Fibroblast of skin of right quadriceps (primary cell): Measurements from ENCODE around the gene PPCDC.

ENCODE experiments used
- DNase-seq: peaks from one replicate; pipeline ENCODE4 v3.0.0-alpha.2; 2013

The PPCDC gene

DNA sequence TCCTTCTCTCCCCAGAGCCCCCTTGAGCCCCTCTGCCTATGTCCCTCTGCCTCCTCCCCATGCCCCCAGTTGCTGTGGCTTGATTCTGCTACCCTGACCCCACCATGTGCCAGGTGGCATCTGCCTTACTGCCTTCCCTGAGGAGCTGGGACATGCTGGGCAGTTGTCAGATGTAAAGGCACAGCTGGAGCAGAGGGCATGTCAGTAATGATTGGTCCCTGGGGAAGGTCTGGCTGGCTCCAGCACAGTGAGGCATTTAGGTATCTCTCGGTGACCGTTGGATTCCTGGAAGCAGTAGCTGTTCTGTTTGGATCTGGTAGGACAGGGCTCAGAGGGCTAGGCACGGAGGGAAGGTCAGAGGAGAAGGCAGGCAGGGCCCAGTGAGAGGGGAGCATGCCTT lies 3.5 kb upstream of the PPCDC start:
- DNase-seq: no peak

DNA sequence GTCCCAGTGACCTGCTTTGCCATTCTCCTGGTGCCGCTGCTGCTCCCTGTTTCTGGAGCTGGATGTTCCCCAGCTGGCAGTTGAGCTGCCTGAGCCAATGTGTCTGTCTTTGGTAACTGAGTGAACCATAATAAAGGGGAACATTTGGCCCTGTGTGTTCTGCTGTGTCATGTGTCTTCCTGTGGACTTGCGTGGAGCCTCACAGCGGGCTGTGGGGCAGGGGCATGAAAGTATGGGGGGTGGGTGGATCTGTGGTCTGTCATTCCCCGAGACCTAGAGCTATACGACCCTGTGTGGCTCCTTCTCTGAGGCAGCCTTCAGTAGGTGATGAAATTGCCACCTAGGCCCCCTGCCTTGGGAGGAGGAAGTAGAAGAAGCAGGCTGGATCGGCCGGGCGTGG lies 2.0 kb upstream of the PPCDC start:
- DNase-seq: no peak

GRCh38 chr15:75022783-75023180 lies 608 bp upstream of the PPCDC start:
- no peak for DNase-seq

DNA sequence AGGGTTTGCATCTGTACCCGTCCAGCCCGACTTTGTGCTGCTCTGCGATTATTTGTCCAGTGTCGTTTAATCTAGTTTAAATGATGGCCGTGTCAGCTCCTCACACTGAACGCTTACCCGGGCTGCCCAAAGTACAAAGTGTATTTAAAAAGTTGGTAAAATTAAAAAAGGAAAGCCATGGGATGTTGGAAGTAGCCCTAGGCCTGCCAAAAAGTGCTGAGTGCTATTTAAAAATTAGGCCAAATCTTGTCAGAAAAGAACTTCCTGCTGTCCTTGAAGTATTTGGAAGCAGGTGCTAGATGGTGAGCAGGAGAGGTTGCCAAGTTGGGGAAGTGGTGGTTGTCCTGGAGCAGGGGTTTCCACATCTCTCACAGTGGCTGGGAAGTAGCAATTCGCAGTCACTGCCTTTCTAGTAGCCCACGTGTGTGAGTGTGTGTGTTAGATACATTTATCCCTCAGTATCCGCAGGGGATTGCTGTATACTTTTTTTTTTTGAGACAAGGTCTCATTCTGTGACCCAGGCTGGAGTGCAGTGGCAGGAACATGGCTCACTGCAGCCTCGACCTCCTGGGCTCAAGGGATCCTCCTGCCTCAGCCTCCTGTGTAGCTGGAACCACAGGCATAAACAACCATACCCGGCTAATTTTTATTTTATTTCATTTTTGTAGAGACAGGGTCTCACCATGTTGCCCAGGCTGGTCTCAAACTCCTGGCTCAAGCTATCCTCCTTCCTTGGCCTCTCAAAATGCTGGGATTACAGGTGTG lies 664 bp downstream of the PPCDC start:
- peak; percentile 14 for DNase-seq

GRCh38 chr15:75025107-75025506 lies 1.7 kb downstream of the PPCDC start:
- no peak for DNase-seq

DNA sequence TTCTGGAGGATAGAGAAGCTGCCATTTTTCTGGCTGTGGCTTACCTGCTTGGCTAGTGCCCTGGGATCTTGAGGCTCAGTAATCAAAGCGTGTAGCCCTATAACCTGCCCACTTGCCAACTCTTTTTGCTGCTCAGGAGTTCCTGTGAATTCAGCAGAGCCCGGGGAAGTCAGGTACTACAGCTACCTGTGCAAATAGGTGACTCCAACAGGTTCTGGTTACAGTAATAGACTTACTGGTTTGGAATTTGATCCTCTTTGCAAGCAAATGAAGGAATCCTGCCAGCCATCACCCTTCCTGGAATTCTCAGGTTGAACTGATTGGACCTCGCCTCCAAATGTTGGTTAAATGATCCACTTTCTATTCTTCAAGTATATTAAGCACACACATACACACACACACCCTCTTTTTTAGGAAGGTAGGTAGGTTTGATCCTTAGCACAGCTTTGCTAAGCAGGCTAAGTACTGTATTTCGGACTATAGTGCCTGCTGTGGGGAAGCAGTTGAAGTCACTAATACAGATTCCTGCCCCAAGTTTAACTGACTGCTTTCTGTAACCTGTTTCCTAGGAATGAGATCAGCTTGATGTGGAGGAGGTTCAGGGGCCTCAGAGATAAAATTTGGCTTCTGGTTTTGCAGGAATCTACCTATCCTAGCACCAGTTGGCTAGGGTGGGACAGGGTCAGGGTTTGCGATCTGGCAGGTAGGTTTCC lies 2.3 kb downstream of the PPCDC start:
- DNase-seq: no peak

GRCh38 chr15:75027551-75027950 lies 4.2 kb downstream of the PPCDC start:
- no peak for DNase-seq

- DNase-seq: no peak
Measured at GRCh38 chr15:75028991-75029377, 5.6 kb downstream of the PPCDC start.

- peak; percentile 86 for DNase-seq
Measured at GRCh38 chr15:75029378-75030022, 6.1 kb downstream of the PPCDC start.

DNA sequence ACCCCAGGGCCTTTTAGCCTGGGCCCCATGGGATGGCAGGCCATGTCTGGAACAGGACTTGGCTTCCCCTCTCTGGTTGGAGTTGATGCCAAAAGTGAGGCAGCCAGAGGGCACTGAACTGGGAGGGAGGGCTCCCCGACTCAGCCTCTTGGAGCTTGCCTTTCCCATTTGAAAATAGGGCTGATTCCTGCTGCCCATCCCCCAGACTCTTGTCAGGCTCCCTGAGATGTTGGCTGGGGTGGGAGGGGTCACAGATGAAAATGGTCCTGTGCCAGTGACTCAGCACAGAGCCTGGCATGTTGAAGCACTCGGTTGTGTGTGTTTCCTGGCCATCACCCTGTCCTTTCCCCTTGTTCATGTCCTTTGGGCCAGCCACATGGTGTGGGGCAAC lies 6.6 kb downstream of the PPCDC start:
- peak; percentile 19 for DNase-seq

GRCh38 chr15:75030424-75030823 lies 7.0 kb downstream of the PPCDC start:
- DNase-seq: no peak

DNA sequence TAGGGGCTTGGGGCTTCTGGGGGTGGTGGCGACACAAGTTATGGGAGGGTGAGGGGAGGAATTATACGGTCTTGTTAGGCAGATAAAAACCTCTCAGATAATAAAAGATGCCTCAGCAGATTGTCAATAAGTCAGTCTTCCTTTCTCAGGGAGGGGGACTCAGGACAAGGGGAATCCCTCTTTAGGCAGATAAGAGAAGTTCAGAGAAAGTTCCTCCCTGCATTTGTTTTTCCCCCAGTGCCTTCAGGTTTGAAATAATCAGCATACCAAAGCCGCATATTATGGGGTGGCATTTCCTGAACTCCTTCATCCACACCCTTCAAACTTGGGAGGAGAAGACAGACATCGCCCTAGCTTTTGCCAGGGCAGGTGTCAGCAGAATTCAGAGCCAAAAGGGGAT lies 8.5 kb downstream of the PPCDC start:
- no peak for DNase-seq

GRCh38 chr15:75032395-75032794 lies 9.0 kb downstream of the PPCDC start:
- DNase-seq: no peak

- no peak for DNase-seq
Measured at GRCh38 chr15:75033809-75034208, 10.4 kb downstream of the PPCDC start.

DNA sequence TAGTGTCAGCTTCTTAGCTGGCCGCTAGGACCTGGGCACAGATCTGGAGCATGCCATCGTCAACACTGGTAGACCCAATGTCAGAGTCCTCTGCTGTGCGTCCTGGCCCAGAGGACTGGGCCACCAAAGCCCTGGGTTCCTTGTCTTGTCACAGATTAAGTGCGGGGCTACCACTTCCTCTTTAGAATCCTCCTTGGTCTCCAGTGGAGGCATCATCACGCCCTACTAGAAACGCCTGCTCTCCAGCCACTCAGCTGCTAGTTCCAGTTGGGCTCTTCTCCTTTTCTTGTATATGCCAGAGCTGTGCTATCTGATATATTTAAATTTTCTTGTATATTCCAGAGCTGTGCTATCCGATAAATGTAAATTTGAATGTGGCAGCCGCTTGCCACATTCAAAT lies 11.2 kb downstream of the PPCDC start:
- no peak for DNase-seq

DNA sequence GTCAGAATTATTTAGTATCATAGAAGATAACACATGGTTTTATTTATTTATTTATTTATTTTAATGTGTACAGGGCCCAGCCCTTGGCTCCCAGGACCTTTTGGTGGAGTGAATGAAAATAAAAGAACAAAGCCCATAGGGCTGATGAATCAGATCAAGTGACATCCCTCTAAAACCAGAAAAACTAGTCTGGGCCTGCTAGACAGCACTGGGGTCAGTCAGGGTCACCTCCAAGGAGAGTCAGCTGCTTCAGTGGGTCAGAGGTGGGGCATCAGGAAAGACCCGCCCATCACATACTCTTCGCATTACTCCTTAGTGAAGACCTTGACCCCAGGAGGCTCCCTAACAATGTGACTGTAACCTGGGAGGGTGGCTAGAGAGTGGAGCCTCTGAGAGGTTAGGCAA lies 12.8 kb downstream of the PPCDC start:
- DNase-seq: no peak

GRCh38 chr15:75037685-75038084 lies 14.3 kb downstream of the PPCDC start:
- no peak for DNase-seq

GRCh38 chr15:75038231-75038630 lies 14.8 kb downstream of the PPCDC start:
- no peak for DNase-seq

DNA sequence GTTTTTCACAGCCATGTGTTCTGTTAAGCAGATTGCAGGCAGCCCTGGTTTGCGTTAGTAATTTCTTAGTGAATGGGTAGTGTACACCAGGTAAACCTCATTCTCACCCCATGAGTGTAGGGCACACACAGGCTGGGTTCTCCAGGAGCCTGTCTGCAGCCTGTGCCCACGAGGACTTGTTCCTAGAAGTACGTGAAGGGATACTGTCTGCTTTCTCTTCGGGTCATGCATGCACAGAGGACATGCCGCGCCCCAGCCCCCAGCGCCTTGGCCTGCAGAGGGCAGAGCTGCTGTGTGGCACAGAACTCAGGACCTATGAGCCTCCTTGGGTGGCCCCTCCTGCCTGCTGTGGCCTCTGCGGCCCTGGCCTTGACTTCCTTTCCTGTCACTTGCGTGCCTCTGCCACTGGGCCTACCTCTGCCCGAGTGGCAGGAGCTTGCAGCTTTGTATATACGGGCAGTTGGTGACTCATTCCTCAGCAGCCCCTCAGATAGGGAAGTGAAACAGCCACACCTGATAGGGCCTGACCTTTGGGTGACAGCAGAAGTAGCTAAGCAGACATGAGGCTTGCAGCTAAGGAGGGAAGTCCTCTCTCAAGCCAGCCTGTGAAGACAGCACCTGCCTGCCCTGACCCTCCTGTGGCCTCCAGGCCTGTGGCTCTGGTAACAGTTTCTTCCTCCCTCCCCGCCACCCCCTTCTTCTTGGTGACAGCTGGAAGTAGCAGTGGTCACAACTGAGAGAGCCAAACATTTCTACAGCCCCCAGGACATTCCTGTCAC lies 19.5 kb downstream of the PPCDC start:
- DNase-seq: no peak

- DNase-seq: peak; percentile 93
Measured at GRCh38 chr15:75043509-75044257, 20.3 kb downstream of the PPCDC start.

DNA sequence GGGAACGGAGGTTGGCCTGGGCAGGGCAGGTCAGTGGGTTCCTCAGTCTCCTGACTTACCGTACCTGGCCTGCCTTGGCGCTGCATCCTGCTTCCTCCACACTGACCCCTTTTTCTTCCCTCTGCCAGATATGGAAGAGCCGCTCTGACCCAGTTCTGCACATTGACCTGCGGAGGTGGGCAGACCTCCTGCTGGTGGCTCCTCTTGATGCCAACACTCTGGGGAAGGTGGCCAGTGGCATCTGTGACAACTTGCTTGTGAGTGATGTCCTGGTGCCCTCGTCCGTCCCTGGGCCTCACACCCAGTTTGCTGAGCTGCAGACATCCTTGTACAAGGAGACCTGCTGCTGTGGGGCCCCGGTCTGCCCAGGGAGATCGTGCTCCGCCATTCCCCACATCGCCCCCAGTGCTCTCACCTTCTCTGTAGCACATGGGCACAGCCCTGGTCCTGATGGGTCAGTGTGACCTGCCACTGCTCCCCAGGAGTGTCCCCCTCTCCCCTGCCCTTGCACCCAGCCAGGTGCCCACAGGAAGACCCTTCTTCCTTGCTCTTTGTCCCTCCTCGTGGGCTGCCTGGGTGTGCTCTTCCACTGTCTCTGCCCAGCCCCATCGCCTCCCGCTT lies 21.0 kb downstream of the PPCDC start:
- DNase-seq: no peak
